ENCODE data around the gene HNRNPH2. TPM values are rescaled to one million over a fixed set of nuclear protein-coding genes. Genes with fewer than 3 reads are reported as not detected.

HNRNPH2 gene
- total RNA-seq, 1 experiment from 2014 or later: 72.9 TPM

DNA sequence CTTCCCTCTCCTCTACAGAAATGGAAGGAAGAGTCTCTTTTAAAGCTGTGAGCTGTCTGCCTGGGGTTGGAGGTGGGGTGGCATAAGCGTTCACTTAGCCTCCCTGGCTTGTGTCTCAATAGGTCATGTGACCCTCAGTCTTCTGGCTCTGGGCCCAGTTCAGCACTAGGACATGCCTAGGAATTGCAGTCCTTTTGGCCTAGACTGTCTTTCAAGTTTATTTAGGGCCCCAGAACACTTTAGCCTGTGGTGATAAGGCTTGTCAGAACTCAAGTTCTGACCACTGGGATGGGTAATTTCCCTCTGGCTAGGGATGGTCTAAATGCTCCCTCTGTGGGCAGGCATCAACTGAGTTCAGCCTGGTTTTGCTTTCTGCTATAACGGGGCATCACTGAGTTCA, 42.9 kb downstream of the HNRNPH2 start:
- intact Hi-C loops (cut with micrococcal nuclease; ENCODE audit: unreplicated experiment): no loop called here
- no TSS peak for BruUV-seq (replicated peaks)
- no peak overlapping the region for H2AFZ ChIP-seq
- no peaks in the 10 kb centered on the region for H3K9me2 ChIP-seq (ENCODE audit: insufficient read depth)
- H3K27me3 ChIP-seq (ENCODE audit: insufficient read depth, low read depth): no peaks in the 10 kb centered on the region
- H3K4me2 ChIP-seq: no peak overlapping the region
- no peaks in the 10 kb centered on the region for H3K79me2 ChIP-seq (ENCODE audit: low read depth)
- POLR2A ChIA-PET (ENCODE audit: unreplicated experiment): no interaction called here
- H3K4me3 ChIP-seq: no peak overlapping the region
- no peak for DNase-seq
- no peaks in the 10 kb centered on the region for H4K20me1 ChIP-seq (ENCODE audit: insufficient read depth)
- no peaks in the 10 kb centered on the region for H3K4me1 ChIP-seq (replicated peaks; ENCODE audit: insufficient read depth)
- no peaks in the 10 kb centered on the region for H3F3A ChIP-seq (ENCODE audit: insufficient read depth, low read depth)
- no peak overlapping the region for H3K27ac ChIP-seq
- CTCF ChIA-PET: no interaction called here
- no peaks in the 10 kb centered on the region for H3K9me3 ChIP-seq (ENCODE audit: insufficient read depth, low read depth)
- no peaks in the 10 kb centered on the region for H3K36me3 ChIP-seq (ENCODE audit: low read depth)
- no peak for TF ChIP-seq CTCF (conservative IDR thresholded peaks at IDR 0.05)
- no peak for TF ChIP-seq EZH2 (IDR thresholded peaks at IDR 0.05; ENCODE audit: low read depth)

DNA sequence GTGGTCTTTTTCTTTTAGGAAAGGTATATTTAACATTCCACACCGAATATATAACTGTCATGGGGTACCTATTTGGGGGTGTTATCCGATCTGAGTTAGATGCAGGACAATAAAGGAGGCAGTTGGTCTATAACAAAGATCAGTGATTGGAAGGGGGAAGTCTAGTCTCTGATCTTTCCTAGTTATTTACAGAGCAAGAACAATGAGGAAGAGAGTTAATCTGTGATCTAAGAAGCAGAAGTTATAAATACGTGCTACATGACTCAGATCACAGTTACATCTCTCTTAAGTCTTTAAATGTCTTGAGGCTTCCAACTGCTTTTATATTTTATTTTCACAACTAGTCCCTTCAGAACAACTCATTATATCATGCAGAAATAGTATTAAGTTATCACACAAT, 44.0 kb downstream of the HNRNPH2 start:
- H3K36me3 ChIP-seq (ENCODE audit: low read depth): no peaks in the 10 kb centered on the region
- H3K9me3 ChIP-seq (ENCODE audit: insufficient read depth, low read depth): no peaks in the 10 kb centered on the region
- DNase-seq: peak in 1 of 2 experiments; percentile 39
- H3K9me2 ChIP-seq (ENCODE audit: insufficient read depth): no peaks in the 10 kb centered on the region
- H2AFZ ChIP-seq: no peak overlapping the region
- H3K4me3 ChIP-seq: no peak overlapping the region
- no TSS peak for BruUV-seq (replicated peaks)
- TF ChIP-seq CTCF (conservative IDR thresholded peaks at IDR 0.05) (no peak), EZH2 (IDR thresholded peaks at IDR 0.05; ENCODE audit: low read depth) (no peak)
- ChIA-PET CTCF (no interaction called here), POLR2A (ENCODE audit: unreplicated experiment) (no interaction called here)
- no peak overlapping the region for H3K27ac ChIP-seq
- no peaks in the 10 kb centered on the region for H3K79me2 ChIP-seq (ENCODE audit: low read depth)
- no peaks in the 10 kb centered on the region for H4K20me1 ChIP-seq (ENCODE audit: insufficient read depth)
- no peak overlapping the region for H3K4me2 ChIP-seq
- H3F3A ChIP-seq (ENCODE audit: insufficient read depth, low read depth): no peaks in the 10 kb centered on the region
- no peaks in the 10 kb centered on the region for H3K4me1 ChIP-seq (replicated peaks; ENCODE audit: insufficient read depth)
- intact Hi-C loops (cut with micrococcal nuclease; ENCODE audit: unreplicated experiment): no loop called here
- H3K27me3 ChIP-seq (ENCODE audit: insufficient read depth, low read depth): no peaks in the 10 kb centered on the region

DNA sequence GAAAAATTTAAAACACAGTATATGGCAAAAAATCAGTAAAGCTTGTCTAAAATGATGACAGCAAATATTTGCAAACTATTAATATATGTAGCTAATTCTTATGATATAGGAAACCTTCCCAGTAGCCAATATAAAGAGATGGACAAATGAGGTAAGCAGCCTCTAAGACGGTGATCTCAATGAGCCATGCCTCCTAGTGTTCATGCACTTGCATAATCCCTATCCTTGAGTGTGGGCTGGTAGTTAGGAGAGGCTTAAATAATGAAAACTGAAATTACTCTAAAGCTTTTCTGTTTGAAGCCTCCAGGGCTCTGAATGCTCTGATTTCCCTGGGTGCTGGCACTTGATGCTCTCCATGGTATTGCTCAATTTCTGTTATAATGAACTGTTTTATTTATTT, 52.6 kb downstream of the HNRNPH2 start:
- no peak for DNase-seq
- no TSS peak for BruUV-seq (replicated peaks)
- Histone ChIP-seq H3F3A (ENCODE audit: insufficient read depth, low read depth) (no peaks in the 10 kb centered on the region), H3K4me3 (no peak overlapping the region), H3K36me3 (ENCODE audit: low read depth) (no peaks in the 10 kb centered on the region), H3K27me3 (ENCODE audit: insufficient read depth, low read depth) (no peaks in the 10 kb centered on the region), H4K20me1 (ENCODE audit: insufficient read depth) (no peaks in the 10 kb centered on the region), H2AFZ (no peak overlapping the region), H3K27ac (no peak overlapping the region), H3K4me1 (replicated peaks; ENCODE audit: insufficient read depth) (no peaks in the 10 kb centered on the region), H3K9me2 (ENCODE audit: insufficient read depth) (no peaks in the 10 kb centered on the region), H3K79me2 (ENCODE audit: low read depth) (no peaks in the 10 kb centered on the region), H3K9me3 (ENCODE audit: insufficient read depth, low read depth) (no peaks in the 10 kb centered on the region), H3K4me2 (no peak overlapping the region)
- ChIA-PET CTCF (no interaction called here), POLR2A (ENCODE audit: unreplicated experiment) (no interaction called here)
- intact Hi-C loops (cut with micrococcal nuclease; ENCODE audit: unreplicated experiment): no loop called here
- TF ChIP-seq EZH2 (IDR thresholded peaks at IDR 0.05; ENCODE audit: low read depth) (no peak), CTCF (conservative IDR thresholded peaks at IDR 0.05) (no peak)

Data from PC-9 (cell line).